ENCODE results near the gene SF3B3.

DNA sequence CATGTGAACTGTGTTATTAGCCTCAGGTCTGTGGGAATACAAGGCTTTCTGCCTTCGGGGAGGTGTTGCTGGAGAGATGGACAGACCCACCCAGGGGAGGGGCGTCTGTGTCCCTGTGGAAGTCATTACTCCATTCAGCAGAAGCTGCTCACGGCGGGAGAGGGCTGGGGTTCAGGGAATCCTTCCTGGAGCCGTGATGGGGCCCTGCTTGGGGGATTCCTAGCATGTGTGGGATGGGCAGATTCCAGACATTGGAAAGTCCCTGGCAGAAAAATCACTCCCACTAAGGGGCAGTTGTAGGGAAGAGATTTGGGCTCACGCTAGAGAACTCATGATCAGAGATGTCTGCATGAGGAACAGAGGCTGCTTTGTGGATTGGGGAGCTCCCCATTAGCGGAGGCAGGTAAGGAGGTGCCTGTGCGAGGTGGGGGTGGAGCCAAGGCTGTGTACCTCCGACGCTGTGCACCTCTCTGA is 66.4 kb downstream of the SF3B3 start:
- TF ChIP-seq, protein P1, sequence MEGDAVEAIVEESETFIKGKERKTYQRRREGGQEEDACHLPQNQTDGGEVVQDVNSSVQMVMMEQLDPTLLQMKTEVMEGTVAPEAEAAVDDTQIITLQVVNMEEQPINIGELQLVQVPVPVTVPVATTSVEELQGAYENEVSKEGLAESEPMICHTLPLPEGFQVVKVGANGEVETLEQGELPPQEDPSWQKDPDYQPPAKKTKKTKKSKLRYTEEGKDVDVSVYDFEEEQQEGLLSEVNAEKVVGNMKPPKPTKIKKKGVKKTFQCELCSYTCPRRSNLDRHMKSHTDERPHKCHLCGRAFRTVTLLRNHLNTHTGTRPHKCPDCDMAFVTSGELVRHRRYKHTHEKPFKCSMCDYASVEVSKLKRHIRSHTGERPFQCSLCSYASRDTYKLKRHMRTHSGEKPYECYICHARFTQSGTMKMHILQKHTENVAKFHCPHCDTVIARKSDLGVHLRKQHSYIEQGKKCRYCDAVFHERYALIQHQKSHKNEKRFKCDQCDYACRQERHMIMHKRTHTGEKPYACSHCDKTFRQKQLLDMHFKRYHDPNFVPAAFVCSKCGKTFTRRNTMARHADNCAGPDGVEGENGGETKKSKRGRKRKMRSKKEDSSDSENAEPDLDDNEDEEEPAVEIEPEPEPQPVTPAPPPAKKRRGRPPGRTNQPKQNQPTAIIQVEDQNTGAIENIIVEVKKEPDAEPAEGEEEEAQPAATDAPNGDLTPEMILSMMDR (conservative IDR thresholded peaks at IDR 0.05 in 1 of 2, IDR thresholded peaks at IDR 0.05 in 1 of 2; ENCODE audit: low read depth in 1 of 2, low read length in 2 of 2): no peak
- no peak for TF ChIP-seq EZH2 (IDR thresholded peaks at IDR 0.05; ENCODE audit: low read length, missing control alignments)
